ENCODE data around the gene IL12RB1. TPM values are rescaled to one million over a fixed set of nuclear protein-coding genes. Genes with fewer than 3 reads are reported as not detected.
A peak's percentile ranks its signal among the peaks of the same experiment; 100 is the strongest.

Gene IL12RB1
- total and polyA plus RNA-seq, 2 of the 13 experiments (the other 11 are each of a cell fraction or from before 2014, with no cell fraction given) = 0.03 to 0.04 TPM

DNA sequence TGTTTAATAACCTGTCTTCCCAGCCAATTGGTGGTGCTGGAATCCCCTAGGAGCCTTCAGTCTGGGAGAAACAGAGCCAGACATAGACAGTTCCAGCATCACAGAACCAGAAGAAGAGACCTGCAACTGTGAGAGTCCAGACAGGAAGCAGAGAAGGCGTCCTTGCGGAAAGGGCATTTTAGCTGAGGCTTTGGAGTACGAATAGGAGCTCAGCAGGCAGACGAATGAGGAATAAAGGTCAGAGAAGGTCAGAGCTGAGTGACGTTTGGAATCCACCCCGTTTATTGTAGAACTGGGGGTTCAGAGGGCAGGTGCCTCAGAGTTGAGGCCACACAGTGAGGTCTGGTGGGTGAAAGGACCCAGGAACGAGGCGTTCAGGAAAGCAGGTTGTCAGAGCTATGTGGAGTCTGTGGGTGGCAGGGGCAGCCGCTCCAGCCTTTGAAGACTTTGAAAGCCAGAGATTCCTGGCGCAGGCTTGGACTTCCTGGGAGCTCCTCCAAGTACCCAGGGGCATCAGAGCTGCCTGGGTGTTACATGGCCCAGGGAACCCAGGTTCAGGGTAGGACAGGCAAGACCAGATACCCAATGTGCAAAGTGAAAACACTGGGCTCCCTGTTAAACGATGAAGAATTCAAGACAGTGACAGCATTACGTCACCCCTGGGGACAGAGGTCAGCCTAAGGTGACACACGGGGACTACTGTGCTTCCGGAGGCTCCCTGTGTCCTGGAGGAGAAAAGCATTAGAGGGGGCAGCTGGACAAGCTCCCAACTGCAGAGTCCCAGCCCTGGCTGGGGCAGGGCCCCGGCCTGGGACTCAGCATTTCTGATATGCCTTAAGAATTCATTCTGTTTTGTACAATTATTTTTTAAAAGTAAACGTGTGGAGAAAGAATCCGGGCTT lies 73.3 kb downstream of the IL12RB1 start (continued):
- TF ChIP-seq TCF7L2 (IDR thresholded peaks at IDR 0.05; ENCODE audit: low read depth, low read length) (no peak), HNF4A (CRISPR knock-in tag; IDR thresholded peaks at IDR 0.05) (peak; percentile 87), ZNF205 (CRISPR knock-in tag; IDR thresholded peaks at IDR 0.05) (0 out of 2 replicates have a peak, but pooled peaks have one; percentile 17), ZNF20 (CRISPR knock-in tag; IDR thresholded peaks at IDR 0.05) (no peak), CENPX (CRISPR knock-in tag; IDR thresholded peaks at IDR 0.05) (no peak), KDM1A (CRISPR knock-in tag; IDR thresholded peaks at IDR 0.05) (0 out of 2 replicates have a peak, but pooled peaks have one; percentile 20), ZNF777 (CRISPR knock-in tag; IDR thresholded peaks at IDR 0.05) (0 out of 2 replicates have a peak, but pooled peaks have one; percentile 38), RBM39 (IDR thresholded peaks at IDR 0.05; ENCODE audit: low read depth, low read length, poor library complexity, severe bottlenecking) (peak; percentile 60), ZSCAN9 (CRISPR knock-in tag; IDR thresholded peaks at IDR 0.05; ENCODE audit: borderline replicate concordance) (peak; percentile 41; the same call in 1 of the 2 replicates), FOXJ3 (CRISPR knock-in tag; IDR thresholded peaks at IDR 0.05; ENCODE audit: borderline replicate concordance) (peak; percentile 44; the same call in 1 of the 2 replicates)
- TF ChIP-seq, protein P1, sequence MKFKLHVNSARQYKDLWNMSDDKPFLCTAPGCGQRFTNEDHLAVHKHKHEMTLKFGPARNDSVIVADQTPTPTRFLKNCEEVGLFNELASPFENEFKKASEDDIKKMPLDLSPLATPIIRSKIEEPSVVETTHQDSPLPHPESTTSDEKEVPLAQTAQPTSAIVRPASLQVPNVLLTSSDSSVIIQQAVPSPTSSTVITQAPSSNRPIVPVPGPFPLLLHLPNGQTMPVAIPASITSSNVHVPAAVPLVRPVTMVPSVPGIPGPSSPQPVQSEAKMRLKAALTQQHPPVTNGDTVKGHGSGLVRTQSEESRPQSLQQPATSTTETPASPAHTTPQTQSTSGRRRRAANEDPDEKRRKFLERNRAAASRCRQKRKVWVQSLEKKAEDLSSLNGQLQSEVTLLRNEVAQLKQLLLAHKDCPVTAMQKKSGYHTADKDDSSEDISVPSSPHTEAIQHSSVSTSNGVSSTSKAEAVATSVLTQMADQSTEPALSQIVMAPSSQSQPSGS (CRISPR knock-in tag; IDR thresholded peaks at IDR 0.05) = peak; percentile 100
- TF ChIP-seq, protein P2, sequence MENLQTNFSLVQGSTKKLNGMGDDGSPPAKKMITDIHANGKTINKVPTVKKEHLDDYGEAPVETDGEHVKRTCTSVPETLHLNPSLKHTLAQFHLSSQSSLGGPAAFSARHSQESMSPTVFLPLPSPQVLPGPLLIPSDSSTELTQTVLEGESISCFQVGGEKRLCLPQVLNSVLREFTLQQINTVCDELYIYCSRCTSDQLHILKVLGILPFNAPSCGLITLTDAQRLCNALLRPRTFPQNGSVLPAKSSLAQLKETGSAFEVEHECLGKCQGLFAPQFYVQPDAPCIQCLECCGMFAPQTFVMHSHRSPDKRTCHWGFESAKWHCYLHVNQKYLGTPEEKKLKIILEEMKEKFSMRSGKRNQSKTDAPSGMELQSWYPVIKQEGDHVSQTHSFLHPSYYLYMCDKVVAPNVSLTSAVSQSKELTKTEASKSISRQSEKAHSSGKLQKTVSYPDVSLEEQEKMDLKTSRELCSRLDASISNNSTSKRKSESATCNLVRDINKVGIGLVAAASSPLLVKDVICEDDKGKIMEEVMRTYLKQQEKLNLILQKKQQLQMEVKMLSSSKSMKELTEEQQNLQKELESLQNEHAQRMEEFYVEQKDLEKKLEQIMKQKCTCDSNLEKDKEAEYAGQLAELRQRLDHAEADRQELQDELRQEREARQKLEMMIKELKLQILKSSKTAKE (CRISPR knock-in tag; IDR thresholded peaks at IDR 0.05; ENCODE audit: borderline replicate concordance) = peak; percentile 96
- TF ChIP-seq, protein P3, sequence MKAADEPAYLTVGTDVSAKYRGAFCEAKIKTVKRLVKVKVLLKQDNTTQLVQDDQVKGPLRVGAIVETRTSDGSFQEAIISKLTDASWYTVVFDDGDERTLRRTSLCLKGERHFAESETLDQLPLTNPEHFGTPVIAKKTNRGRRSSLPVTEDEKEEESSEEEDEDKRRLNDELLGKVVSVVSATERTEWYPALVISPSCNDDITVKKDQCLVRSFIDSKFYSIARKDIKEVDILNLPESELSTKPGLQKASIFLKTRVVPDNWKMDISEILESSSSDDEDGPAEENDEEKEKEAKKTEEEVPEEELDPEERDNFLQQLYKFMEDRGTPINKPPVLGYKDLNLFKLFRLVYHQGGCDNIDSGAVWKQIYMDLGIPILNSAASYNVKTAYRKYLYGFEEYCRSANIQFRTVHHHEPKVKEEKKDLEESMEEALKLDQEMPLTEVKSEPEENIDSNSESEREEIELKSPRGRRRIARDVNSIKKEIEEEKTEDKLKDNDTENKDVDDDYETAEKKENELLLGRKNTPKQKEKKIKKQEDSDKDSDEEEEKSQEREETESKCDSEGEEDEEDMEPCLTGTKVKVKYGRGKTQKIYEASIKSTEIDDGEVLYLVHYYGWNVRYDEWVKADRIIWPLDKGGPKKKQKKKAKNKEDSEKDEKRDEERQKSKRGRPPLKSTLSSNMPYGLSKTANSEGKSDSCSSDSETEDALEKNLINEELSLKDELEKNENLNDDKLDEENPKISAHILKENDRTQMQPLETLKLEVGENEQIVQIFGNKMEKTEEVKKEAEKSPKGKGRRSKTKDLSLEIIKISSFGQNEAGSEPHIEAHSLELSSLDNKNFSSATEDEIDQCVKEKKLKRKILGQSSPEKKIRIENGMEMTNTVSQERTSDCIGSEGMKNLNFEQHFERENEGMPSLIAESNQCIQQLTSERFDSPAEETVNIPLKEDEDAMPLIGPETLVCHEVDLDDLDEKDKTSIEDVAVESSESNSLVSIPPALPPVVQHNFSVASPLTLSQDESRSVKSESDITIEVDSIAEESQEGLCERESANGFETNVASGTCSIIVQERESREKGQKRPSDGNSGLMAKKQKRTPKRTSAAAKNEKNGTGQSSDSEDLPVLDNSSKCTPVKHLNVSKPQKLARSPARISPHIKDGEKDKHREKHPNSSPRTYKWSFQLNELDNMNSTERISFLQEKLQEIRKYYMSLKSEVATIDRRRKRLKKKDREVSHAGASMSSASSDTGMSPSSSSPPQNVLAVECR (CRISPR knock-in tag; IDR thresholded peaks at IDR 0.05; ENCODE audit: borderline replicate concordance) = peak; percentile 70; the same call in 1 of the 2 replicates
- TF ChIP-seq, protein P4, sequence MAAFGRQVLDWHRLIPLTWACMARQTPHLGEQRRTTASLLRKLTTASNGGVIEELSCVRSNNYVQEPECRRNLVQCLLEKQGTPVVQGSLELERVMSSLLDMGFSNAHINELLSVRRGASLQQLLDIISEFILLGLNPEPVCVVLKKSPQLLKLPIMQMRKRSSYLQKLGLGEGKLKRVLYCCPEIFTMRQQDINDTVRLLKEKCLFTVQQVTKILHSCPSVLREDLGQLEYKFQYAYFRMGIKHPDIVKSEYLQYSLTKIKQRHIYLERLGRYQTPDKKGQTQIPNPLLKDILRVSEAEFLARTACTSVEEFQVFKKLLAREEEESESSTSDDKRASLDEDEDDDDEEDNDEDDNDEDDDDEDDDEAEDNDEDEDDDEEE (CRISPR knock-in tag; IDR thresholded peaks at IDR 0.05) = peak; percentile 71; the same call in 1 of the 2 replicates
- TF ChIP-seq, protein P5, sequence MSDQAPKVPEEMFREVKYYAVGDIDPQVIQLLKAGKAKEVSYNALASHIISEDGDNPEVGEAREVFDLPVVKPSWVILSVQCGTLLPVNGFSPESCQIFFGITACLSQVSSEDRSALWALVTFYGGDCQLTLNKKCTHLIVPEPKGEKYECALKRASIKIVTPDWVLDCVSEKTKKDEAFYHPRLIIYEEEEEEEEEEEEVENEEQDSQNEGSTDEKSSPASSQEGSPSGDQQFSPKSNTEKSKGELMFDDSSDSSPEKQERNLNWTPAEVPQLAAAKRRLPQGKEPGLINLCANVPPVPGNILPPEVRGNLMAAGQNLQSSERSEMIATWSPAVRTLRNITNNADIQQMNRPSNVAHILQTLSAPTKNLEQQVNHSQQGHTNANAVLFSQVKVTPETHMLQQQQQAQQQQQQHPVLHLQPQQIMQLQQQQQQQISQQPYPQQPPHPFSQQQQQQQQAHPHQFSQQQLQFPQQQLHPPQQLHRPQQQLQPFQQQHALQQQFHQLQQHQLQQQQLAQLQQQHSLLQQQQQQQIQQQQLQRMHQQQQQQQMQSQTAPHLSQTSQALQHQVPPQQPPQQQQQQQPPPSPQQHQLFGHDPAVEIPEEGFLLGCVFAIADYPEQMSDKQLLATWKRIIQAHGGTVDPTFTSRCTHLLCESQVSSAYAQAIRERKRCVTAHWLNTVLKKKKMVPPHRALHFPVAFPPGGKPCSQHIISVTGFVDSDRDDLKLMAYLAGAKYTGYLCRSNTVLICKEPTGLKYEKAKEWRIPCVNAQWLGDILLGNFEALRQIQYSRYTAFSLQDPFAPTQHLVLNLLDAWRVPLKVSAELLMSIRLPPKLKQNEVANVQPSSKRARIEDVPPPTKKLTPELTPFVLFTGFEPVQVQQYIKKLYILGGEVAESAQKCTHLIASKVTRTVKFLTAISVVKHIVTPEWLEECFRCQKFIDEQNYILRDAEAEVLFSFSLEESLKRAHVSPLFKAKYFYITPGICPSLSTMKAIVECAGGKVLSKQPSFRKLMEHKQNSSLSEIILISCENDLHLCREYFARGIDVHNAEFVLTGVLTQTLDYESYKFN (CRISPR knock-in tag; conservative IDR thresholded peaks at IDR 0.05) = peak; percentile 87
